ENCODE data around the gene ESRRB. TPM values are rescaled to one million over a fixed set of nuclear protein-coding genes. Genes with fewer than 3 reads are reported as not detected.

The ESRRB gene
- total RNA-seq, 4 donors from 2014 or later, result 1.2 TPM; not detected in 3

DNA sequence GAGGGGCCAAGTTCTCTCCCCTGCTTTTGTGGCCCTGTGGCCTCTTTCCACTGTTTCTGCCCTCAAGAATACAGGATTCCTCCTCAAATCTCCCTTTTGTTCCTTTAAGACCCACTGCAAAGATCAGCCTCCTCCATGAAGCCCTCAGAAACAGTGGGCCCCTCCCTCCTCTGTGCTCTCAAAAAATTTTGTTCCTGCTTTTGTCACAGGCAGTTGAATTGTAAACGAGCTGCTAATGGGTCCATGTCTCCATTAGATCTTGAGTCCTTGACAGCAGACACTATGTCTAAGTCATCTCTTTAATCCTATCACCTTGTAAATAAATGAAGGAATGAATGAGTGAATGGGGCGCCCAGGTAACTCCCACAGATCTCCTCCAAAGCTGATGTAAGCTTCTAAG, 175.2 kb downstream of the ESRRB start:
- no peaks in the 10 kb centered on the region for H3K9me3 ChIP-seq
- no peaks in the 10 kb centered on the region for H3K27me3 ChIP-seq
- H3K4me3 ChIP-seq, result no peak overlapping the region
- H3K27ac ChIP-seq, result no peak overlapping the region
- no peak for DNase-seq
- no peaks in the 10 kb centered on the region for H3K4me1 ChIP-seq
- no peak for TF ChIP-seq POLR2A (IDR thresholded peaks at IDR 0.05)
- TF ChIP-seq, protein P1, sequence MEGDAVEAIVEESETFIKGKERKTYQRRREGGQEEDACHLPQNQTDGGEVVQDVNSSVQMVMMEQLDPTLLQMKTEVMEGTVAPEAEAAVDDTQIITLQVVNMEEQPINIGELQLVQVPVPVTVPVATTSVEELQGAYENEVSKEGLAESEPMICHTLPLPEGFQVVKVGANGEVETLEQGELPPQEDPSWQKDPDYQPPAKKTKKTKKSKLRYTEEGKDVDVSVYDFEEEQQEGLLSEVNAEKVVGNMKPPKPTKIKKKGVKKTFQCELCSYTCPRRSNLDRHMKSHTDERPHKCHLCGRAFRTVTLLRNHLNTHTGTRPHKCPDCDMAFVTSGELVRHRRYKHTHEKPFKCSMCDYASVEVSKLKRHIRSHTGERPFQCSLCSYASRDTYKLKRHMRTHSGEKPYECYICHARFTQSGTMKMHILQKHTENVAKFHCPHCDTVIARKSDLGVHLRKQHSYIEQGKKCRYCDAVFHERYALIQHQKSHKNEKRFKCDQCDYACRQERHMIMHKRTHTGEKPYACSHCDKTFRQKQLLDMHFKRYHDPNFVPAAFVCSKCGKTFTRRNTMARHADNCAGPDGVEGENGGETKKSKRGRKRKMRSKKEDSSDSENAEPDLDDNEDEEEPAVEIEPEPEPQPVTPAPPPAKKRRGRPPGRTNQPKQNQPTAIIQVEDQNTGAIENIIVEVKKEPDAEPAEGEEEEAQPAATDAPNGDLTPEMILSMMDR (IDR thresholded peaks at IDR 0.05), result no peak
- H3K36me3 ChIP-seq, result no peaks in the 10 kb centered on the region

Other genes starting within 250 kb of the ESRRB start
- 10 to 100 TPM; 27.1 to 70.4 (median 56.1) TPM for gene GPATCH2L, start 224.2 kb upstream of the ESRRB start, total RNA-seq

Measured in Peyer's patch (tissue), 4 donors.